Stimulated activated CD4-positive, alpha-beta T cell treated with anti-CD3 and anti-CD28 coated beads, Interleukin-12 subunit alpha, Interleukin-12 subunit beta, amount 100 ng/mL, for 24 hours (primary cell): ENCODE data around the gene ISG20L2.

Experiments
- DNase-seq, 2 experiments: peaks; one replicate each; pipeline ENCODE4 v3.0.0-alpha.2; 2020; ENCODE audit warnings: low read depth in 2 of 2

ISG20L2 gene

DNA sequence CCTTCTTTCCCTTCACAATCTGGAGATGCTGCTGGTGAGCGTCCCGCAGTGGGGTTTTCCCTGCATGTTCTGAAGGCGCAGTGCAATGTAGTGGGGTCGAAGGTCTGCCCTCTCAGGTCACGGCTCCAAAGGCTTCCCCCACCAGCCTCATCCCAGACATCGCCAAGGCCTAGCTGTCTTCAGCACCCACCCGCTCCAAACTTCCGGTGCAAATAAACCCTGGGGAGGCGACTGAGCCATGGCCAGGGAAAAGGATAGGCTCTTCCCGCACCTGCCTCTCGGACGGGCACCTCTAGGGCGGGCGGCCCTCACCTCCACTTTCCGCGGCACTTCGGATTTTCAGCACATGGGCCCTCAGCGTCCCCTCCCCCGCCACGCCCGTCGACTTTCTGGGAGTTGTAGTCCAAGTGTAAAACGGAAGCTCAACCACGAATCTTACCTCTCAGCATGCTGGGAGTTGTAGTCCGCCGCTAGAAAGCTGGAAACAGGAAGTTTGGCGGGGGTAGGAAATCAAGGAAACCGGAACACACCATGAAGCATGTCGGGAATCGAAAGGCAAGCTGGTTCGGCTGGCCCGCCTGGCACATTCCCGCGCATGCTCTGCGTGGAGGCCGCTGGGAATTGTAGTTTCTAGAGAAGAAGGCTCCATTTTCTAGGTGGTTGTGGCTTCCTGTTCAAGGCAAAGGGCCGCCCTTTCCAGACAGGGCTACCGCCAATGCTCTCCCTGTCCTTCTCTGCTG is 12.3 kb upstream of the ISG20L2 start, which contains the start of gene MRPL24:
Gene MRPL24, minus strand, starts transcription at position 348 of the 740 bp plus-strand sequence. CDS start 2,384 bp downstream, outside the sequence.
- peak; percentile 92 to 94 for DNase-seq

DNA sequence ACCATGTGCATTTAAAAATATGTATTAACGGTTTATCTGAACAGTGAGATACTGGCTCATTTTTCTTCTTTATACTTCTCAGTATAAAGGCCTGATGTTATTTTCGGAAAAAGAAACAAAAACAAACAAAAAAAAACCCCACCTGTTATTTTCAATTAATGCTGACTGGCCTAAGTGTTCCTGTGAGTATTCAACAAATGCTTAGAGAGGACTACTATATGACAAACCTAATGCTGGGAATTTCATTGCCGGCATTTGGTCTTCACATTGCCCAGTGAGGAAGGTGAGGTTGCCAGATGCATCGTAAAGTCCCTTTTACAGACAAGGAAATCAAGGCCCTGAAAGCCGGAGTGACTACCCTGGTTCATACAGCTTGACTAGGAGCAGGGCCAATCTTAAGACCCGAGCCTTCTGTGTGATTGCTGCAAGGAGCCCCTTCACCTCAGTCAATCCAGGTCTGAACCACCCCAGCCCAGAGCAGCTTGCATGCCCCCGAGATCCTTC is 11.7 kb upstream of the ISG20L2 start:
- no peak for DNase-seq

DNA sequence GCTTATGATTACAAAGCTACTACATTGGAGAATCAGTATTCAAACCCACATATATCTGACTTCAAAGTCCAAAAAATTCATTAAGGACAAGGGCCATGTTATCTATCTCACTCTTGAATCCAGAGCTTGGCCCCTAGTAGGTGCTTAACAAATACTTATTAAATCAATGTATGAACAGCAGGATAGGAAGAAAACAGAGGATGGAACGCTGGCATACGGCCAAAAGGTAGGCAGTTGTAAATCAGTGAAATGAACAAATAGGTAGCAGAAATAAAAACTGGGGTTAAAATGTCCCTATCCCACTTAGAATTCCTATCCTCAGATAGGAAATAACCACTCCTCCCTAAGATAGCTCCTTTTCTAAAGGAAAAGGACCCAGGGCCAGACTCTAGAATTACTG is 10.3 kb upstream of the ISG20L2 start:
- no peak for DNase-seq

DNA sequence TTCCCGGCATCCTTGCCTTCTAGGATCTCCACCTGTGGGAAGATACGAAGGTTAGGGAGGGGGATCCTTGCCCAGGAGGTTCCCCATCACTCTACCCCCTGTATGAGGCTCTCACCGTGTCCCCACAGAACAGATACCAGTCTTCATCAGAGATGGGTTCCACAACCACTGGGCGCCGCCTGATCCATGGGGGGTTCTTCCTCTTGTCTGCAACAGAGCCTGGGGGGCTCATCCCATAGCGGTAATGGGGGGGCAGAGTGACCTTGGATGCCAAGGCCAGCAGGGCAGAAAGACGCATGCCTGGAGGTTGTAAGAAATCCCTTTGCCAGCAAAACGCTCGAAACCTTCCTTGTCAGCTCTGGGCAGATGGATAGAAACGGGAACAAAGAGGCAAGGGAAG is 9.8 kb upstream of the ISG20L2 start:
- DNase-seq, result no peak

DNA sequence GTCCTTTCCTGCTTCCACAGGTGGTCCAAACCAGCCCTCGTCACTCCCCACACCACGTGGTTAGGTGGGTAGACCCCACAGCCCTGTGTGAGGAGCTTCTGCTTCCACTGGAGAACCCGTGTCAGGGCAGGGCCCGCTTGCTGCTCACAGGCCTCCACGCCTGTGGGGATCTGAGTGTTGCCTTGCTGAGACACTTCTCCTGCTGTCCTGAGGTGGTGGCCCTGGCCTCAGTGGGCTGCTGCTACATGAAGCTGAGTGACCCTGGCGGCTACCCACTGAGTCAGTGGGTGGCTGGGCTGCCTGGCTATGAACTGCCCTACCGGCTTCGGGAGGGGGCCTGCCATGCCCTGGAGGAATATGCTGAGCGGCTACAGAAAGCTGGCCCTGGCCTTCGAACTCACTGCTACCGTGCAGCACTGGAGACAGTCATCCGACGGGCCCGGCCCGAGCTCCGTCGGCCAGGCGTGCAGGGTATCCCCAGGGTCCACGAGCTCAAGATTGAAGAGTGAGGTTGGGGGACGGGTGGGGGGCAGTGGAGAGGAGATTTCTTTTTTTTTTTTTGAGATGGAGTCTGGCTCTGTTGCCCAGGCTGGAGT is 5.5 kb upstream of the ISG20L2 start:
- no peak for DNase-seq

DNA sequence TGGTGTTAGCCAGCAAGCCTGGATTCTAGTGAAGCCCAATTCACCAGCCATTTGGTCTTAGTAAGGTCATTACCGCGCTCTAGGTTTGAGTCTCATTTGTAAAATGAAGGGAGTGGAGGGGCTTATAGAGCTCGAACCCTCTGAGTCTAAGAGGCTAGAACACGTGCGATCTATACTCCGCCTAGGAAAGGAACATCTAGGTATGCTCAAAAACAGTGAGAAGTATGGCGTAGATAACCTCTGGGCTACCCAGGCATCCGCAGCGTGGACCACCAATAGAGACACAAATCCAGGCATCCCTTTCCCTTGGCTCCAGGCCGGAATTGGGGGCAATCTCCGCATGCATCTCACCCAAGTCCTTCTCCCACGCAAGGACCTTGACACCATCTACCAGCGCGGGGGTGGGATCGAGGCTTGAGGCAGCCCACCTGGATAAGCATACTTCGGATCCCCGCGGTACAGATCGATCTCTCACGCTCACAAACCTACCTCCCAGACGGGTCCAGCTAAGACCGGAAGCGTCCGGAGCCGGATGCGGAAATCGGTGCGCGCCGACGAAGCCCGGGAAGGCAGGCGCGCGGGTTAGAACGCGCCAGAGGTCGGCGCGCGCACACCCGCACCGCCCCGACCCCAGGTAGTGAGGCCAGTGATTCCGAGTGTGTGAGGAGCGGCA is 504 bp downstream of the ISG20L2 start, which contains the start of gene METTL25B:
Gene METTL25B, plus strand, starts transcription at position 544 of the 673 bp plus-strand sequence. CDS start 636 bp downstream, outside the sequence.
- DNase-seq, result peak; percentile 65 to 75

DNA sequence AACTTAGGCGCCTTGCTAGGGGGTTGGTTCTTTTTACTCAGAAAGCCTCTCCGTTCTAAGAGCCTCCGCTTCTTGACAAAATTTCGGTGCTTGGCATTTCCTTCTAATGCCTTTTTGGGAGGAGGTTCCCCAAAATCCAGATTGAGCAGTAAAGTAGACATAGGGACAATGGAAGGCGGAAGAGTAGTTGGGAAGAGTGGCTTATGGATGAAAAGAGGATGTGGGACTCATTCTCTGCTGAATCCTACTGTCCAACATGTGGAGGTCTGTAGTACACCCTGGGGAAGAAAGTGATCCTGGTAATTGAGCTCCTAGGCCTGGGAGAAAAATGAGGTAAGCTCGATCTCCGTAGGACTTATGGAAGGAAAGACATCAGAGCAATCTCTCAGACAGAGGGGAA is 1.1 kb downstream of the ISG20L2 start:
- DNase-seq, result no peak

DNA sequence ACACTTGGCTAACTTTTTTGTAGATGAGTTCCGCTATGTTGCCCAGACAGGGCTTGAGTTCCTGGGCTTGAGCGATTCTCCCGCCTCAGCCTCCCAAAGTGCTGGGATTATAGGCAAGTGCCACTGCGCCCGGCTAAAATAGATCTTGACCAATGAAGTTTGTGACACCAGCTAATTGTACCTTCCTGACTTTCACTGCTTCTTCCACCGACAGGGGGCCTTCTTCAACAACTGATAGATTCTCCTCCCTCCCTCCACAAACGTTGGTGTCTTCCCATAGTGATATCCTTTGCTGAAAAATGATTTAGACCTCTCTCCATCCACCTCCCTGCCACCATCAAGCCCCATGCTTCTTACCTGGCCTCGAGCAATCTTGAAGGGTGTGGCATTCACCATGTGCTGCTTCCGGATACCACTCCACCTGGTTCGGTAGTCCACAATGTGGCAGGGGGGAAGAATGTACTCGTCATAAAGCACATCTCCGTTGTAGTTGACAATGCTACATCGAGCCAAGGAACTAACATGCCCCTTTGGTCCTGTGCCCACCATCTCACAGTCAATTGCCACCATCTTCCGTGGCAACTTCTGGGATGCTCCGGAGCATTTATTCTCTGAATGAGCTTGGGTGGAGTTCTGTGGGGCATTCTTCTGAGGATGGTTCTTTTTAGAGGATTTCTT is 1.9 kb downstream of the ISG20L2 start:
- peak in 1 of 2 experiments; percentile 48 for DNase-seq

DNA sequence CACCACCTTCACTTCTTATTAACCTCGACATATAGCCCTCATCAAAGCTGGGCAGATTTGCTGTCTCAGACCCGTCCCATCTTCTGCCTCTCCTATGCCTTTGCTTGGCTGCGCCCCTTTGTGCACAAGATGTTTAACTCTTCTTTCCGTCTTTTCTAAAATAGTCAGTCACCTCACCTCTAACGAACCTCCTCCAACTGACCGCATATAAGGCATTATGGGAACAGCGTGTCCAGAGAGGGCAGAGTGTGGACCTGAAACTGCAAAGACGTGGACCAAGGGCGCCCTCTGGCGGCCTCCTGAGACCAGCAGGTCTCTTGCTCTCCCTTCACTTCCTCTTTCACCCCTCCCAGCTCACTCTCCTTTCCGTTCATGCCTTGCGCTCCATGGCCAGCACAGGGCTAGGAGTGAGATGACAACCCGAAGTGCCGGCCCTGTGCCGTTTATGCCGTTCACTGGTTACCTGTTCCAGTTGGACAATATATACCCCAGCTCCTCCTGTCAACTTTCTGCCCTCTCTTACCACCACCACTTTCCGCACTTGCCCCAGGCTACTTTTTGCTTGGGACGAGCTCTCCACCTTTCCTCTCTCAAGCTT is 2.8 kb downstream of the ISG20L2 start:
- peak; percentile 45 to 72 for DNase-seq

DNA sequence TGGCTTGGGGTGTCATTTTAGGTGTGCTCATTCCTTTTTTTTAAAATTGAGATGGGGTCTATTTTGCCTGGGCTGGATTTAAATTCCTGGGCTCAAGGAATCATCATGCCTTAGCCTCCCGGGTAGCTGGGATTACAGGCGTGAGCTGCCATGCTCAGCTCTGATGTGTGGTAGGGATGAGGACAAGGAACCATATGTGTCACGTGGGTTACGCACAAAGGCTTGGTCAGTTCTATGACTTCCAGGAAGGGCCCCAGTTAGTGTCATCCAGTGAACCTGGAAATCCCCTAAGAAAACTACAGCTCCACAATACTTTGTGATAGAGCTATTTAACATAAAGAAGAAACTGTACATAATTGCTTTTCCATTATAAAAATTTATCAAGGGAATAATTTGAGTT is 7.0 kb downstream of the ISG20L2 start:
- DNase-seq, result no peak

DNA sequence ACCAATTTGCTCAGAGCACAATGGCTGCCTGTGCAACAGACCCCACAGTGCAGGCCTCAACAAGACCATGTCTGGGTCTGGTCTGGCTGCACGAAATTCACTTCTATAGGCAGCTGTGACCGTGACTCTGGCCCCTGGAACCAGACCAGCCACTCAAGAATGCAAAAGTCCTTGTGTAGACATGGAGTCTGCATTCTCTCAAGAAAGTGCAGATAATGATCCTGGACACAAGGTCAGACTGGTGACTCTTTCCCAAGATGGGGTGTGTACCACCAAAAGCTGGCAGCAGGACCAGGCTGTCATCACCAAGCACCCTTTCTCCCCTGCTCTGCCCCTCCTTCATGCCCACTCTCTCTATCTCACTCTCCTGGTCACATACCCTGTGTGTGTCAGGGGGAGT is 7.4 kb downstream of the ISG20L2 start:
- no peak for DNase-seq

DNA sequence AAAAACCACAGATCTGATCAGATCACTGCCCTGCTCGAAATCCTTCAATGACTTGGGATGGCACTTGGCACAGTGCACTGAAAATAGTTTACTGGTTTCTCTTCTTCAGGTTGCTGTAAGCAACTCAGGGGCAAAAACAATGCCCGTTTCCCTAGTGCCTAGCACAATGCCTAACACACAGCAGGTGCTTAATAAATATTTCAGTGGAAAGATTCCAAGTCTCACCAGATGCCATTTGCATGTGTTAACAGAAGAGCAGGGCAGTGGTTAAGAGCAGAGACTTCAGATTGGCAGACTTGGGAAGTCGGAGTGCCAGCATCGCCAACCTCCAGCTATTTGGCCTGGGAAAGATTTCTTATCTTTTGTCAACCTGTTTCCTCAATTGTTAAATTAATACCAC is 11.2 kb downstream of the ISG20L2 start:
- DNase-seq, result no peak

DNA sequence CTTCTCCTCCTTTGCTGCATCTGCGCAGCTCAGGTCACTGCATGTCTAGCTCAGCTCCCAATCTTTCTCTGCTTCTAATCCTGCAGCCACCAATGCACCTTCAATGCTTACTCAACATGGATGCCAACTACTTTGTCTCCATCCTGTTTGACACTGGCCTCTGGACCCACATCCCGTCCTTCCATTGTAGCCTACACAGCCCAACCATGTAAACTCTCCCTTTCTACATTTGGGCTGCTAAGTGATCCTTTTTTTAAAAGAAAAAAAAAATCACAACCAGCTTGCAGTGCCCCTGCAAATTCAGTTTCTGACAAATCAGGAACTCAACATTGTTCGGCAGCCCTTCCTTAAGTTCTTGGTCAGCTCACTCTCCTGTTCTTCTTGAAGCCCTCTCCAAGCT is 13.7 kb downstream of the ISG20L2 start:
- DNase-seq, result no peak

DNA sequence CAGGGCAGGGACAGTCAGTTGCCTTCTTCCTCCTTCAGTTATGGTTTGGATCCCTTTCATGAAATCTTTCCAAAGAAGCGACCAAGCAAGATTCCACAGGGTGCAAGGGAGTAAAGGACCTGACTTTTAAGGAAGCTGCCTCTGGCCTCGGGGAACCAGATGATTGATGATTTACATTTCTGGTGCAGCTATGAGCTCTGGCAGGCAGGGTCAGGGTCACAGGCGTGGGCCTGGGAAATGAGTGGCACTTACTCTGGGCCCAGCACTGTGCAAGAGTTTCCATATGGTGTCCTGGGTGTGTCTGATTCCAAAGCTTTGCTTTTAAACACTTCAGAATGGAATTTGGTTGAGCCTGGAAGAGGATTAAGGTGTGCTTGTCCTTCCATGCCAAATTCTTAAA is 15.9 kb downstream of the ISG20L2 start:
- DNase-seq, result no peak

DNA sequence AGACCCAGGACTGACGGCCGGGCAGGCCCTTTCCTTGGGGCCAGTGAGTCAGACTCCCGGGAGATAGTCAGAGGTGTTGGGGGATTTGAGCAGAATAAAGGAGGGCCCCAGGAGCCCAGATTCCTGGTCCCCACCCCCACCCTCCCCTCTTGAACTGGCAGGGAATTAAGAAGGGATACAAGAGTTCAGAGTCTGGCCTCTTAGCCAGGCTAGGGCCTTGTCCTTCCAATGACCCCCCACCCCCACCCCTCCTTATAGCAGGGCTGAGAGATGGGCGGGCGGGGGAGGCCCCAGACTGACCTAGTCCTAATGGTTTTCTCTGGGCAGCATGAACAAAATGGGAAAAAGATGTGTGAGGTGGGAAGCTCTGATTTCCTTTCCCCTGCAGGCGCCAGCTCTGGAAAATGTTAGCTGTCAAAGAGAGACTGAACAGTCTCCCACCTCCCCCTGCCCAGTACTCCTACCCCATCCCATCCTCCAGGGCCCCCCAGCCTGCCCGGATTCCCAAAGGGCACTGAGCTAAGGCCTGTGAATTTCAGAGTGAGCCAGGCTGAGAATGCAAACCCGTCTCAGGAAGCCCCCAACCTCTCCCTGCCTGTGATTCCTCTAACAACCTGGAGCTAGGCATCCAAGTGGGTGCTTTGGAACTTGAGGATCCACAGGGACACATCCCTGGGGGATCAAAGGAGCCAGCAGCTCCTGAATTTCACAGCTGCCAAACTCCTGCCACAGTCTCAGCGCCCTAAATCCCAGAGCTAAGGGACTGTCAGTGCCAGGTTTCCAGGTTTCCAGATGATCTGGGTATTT is 17.4 kb downstream of the ISG20L2 start:
- DNase-seq, result no peak

DNA sequence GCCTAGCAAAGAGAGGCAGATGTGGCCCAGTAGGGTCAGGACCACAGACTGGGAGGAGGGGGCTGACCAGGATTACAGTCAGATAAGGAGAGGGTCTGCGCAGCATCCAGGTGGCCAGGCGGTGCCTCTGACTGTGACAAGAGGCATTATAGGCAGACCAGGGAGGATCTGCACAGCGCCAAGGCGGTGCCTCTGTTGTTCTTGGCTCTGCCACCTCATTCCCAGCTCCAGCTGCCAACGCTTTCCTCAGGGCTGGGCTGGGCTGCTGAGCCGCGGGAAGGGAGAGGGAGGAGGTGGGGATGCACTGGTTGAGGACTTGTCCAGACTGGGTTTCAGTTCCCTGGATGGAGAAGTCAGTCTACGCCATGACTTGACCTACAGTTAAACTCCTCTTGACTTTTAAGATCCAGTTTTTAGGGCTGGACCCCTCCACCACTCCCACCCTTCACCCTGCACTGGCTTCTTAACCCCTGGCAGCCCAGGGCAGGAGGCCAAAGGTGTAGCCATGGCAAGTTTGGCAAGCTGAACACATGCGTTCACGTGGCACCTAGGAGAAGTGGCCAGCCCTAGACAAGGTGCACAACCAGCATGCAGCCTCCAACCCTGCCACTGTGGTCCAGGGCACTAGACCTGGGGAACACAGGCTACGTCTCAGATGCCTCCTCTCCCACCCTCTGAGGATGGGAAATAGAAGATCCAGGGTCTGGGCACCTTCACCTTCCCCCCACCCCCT is 18.6 kb downstream of the ISG20L2 start:
- no peak for DNase-seq

DNA sequence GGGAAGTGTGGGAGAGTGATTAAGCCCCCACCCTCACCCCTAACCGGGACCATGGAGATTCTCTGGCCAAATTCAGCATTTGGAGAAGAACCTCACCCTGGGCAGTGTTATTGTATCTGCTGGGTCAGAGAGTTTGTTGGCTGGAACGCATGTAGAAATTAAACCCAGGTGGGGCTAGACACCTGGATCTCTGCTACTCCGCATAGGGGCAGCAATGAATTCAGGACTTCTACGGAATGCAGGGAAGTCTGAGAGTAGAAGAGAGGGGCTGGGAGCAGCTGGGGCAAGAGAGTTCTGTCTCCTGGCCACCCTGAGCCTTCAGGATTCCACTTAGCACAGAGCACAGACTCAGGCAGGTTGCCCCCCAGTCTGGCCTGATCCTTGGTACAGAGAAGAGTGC is 19.5 kb downstream of the ISG20L2 start:
- DNase-seq, result no peak

DNA sequence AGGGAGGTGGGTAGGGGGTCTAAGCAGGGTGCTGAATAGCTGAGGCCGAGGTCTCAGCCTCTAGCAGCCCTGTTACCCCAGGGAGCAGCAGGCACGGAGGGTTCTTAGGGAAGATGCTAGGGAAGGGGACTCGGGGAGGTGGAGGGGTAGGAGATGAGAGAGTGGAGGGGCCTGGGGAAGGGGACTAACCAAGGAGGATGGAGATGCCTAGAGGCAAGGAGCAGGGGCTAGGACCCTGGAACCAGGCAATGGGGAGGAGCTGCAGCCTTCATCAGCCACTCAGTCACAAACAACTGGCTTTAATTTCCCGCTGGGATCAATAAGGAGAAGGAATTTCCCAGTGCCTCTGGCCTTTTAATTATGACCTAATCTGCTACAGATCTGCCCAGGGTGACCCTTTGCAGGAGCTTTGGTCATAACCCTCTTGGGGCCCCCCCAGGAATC is 20.3 kb downstream of the ISG20L2 start:
- no peak for DNase-seq

DNA sequence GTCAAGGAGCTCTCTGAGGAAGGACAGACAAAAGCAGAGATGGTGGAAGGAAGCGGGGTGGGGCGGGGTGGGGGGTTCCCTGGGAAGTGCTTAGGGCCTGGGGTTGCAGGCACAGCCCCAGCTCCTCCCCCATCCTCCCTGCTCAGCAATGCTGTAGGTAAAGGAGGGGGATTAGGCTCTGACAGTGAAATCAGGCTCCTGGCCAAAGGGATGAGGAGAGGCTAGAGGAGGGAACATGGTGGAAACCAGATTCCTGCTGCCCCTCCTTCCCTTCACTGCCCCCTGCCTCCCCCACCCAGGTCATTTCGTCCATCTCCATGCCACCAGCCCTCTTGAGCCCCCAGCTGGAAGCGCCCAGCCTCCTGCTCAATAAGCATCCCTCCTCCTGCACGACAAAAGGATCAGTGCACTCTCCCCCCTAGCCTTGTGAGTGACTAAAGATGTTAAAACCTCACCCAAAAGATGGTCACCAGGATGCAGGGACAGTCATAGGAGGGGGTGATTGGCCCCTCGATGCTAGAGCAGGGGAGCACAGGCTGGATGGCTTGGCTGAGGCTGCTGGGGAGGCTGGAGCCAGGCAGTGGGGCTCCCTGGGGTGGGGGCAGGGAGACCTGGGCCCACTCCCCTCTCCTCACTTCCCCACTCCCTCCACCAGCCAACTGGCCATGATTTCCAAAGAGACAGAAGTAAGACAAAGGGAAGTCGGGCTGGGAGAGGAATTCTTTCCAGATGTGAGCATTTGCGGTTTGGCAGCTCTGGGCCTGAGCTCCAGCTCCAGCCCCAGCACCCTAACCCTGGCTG is 20.9 kb downstream of the ISG20L2 start:
- DNase-seq, result no peak
